Measurements from ENCODE around the gene CLEC9A.

CLEC9A gene

GRCh38 chr12:10030446-10030845 is at the start of gene CLEC9A:
Gene CLEC9A (plus strand): TSS chr12:10030682. CDS start chr12:10052688, 22,006 bp downstream.
- no peak for TF ChIP-seq CTCF (IDR thresholded peaks at IDR 0.05; ENCODE audit: low read depth, low read length)
- no peaks in the 10 kb centered on the region for H3K36me3 ChIP-seq
- no peaks in the 10 kb centered on the region for H3K9me3 ChIP-seq (ENCODE audit: severe bottlenecking)
- H3K27ac ChIP-seq, result no peak within 1 kb of the TSS
- H3K27me3 ChIP-seq (ENCODE audit: insufficient read depth, low read depth, severe bottlenecking), result no peaks in the 10 kb centered on the region
- no peak within 1 kb of the TSS for H3K4me3 ChIP-seq (ENCODE audit: low read depth, low read length)
- DNase-seq, result no peak

- Histone ChIP-seq H3K36me3 (no peaks in the 10 kb centered on the region), H3K27ac (no peak overlapping the region), H3K4me3 (ENCODE audit: low read depth, low read length) (no peak overlapping the region), H3K9me3 (ENCODE audit: severe bottlenecking) (no peaks in the 10 kb centered on the region), H3K27me3 (ENCODE audit: insufficient read depth, low read depth, severe bottlenecking) (no peaks in the 10 kb centered on the region)
- DNase-seq, result no peak
- TF ChIP-seq CTCF (IDR thresholded peaks at IDR 0.05; ENCODE audit: low read depth, low read length), result no peak
Measured at GRCh38 chr12:9991876-9992275, 38.6 kb upstream of the CLEC9A start.

- Histone ChIP-seq H3K4me3 (ENCODE audit: low read depth, low read length) (no peak overlapping the region), H3K27me3 (ENCODE audit: insufficient read depth, low read depth, severe bottlenecking) (no peaks in the 10 kb centered on the region), H3K27ac (no peak overlapping the region), H3K36me3 (no peaks in the 10 kb centered on the region), H3K9me3 (ENCODE audit: severe bottlenecking) (no peaks in the 10 kb centered on the region)
- DNase-seq, result no peak
- TF ChIP-seq CTCF (IDR thresholded peaks at IDR 0.05; ENCODE audit: low read depth, low read length), result no peak
Measured at GRCh38 chr12:9992296-9992695, 38.2 kb upstream of the CLEC9A start.

- Histone ChIP-seq H3K4me3 (ENCODE audit: low read depth, low read length) (no peak within 1 kb of the TSS), H3K36me3 (no peaks in the 10 kb centered on the region)
- no peak for TF ChIP-seq CTCF (IDR thresholded peaks at IDR 0.05; ENCODE audit: low read depth, low read length)
Measured at GRCh38 chr12:9999016-9999415, 31.5 kb upstream of the CLEC9A start, which contains the start of gene CLEC1B. Gene CLEC1B (minus strand): TSS chr12:9999121. CDS start chr12:9999100, 21 bp downstream.

GRCh38 chr12:10001171-10001776 is 29.2 kb upstream of the CLEC9A start:
- no peak for TF ChIP-seq CTCF (IDR thresholded peaks at IDR 0.05; ENCODE audit: low read depth, low read length)
- H3K4me3 ChIP-seq (ENCODE audit: low read depth, low read length), result no peak overlapping the region
- H3K9me3 ChIP-seq (ENCODE audit: severe bottlenecking), result no peaks in the 10 kb centered on the region
- no peak for DNase-seq
- no peaks in the 10 kb centered on the region for H3K36me3 ChIP-seq
- H3K27ac ChIP-seq, result no peak overlapping the region
- no peaks in the 10 kb centered on the region for H3K27me3 ChIP-seq (ENCODE audit: insufficient read depth, low read depth, severe bottlenecking)

More at GRCh38 chr12:9999016-9999415, 31.5 kb upstream of the CLEC9A start, which contains the start of gene CLEC1B:
- Histone ChIP-seq H3K27ac (no peak within 1 kb of the TSS), H3K9me3 (ENCODE audit: severe bottlenecking) (no peaks in the 10 kb centered on the region), H3K27me3 (ENCODE audit: insufficient read depth, low read depth, severe bottlenecking) (no peaks in the 10 kb centered on the region)
- no peak for DNase-seq

Measured in WERI-Rb-1 (cell line).